Fibroblast of lung (primary cell): ENCODE data around the gene MED26. TPM values are rescaled to one million over a fixed set of nuclear protein-coding genes. Genes with fewer than 3 reads are reported as not detected.
A peak's percentile ranks its signal among the peaks of the same experiment; 100 is the strongest.

Source experiments
- DNase-seq, 2 donors: peaks; one replicate each; pipeline versions ENCODE4 v3.0.0 to v3.0.0-alpha.2; 2010; ENCODE audit warnings: low read depth in 2 of 2
- H2AFZ ChIP-seq: 2 replicates; pipeline ENCODE4 v1.5.1; 2012; ENCODE audit warnings: low read length, control low read depth, inconsistent platforms
- H3K27ac ChIP-seq: 2 replicates; pipeline ENCODE4 v1.5.1; 2011; ENCODE audit warnings: low read length, control low read depth; ENCODE audit not compliant: insufficient read depth
- H3K27me3 ChIP-seq: 2 replicates; pipeline ENCODE4 v1.5.1; 2011; ENCODE audit warnings: mild to moderate bottlenecking, low read length; ENCODE audit not compliant: control insufficient read depth, insufficient read depth
- H3K36me3 ChIP-seq: 2 replicates; pipeline ENCODE4 v1.5.1; 2011; ENCODE audit warnings: low read length; ENCODE audit not compliant: control insufficient read depth, insufficient read depth
- H3K4me1 ChIP-seq: 2 replicates; pipeline ENCODE4 v1.5.1; 2011; ENCODE audit warnings: low read length; ENCODE audit not compliant: control insufficient read depth, insufficient read depth; ENCODE audit errors: extremely low read depth
- H3K4me2 ChIP-seq: 2 replicates; pipeline ENCODE4 v1.5.1; 2011; ENCODE audit warnings: low read length, control low read depth; ENCODE audit not compliant: insufficient read depth; ENCODE audit errors: extremely low read depth
- H3K4me3 ChIP-seq, 4 experiments: fragments of 200-600 bp in 1 of 4; sonication (generic) in 1 of 4; replicated peaks in 1 of 4; 2 replicates each; pipeline ENCODE4 v1.5.1; 2011 to 2016; ENCODE audit warnings: low read length in 4 of 4, low read depth in 3 of 4, mild to moderate bottlenecking in 3 of 4, control low read depth in 2 of 4, inconsistent platforms in 1 of 4, mixed read lengths in 1 of 4; ENCODE audit not compliant: insufficient read depth in 1 of 4; ENCODE audit errors: control extremely low read depth in 1 of 4
- H3K79me2 ChIP-seq: 2 replicates; pipeline ENCODE4 v1.5.1; 2012; ENCODE audit warnings: mild to moderate bottlenecking, low read length, inconsistent platforms; ENCODE audit not compliant: control insufficient read depth, insufficient read depth
- H3K9ac ChIP-seq: 2 replicates; pipeline ENCODE4 v1.5.1; 2011; ENCODE audit warnings: mild to moderate bottlenecking, low read length, control low read depth; ENCODE audit not compliant: insufficient read depth
- H3K9me3 ChIP-seq: 2 replicates; pipeline ENCODE4 v1.5.1; 2012; ENCODE audit warnings: low read depth, low read length; ENCODE audit not compliant: control insufficient read depth, insufficient read depth
- H4K20me1 ChIP-seq: 2 replicates; pipeline ENCODE4 v1.5.1; 2011; ENCODE audit warnings: low read length; ENCODE audit not compliant: control insufficient read depth, insufficient read depth; ENCODE audit errors: extremely low read depth
- EZH2 ChIP-seq: IDR thresholded peaks from 2 replicates; pipeline ENCODE4 v1.5.1; 2012; ENCODE audit warnings: low read length, control low read depth, mild to moderate bottlenecking; ENCODE audit errors: missing control alignments
- polyA plus RNA-seq, 2 donors: library from polyadenylated mRNA; depleted of rRNA in 1 of 2; stranded (reverse) in 1 of 2; unstranded in 1 of 2; fragments of >200 nt; gene quantifications; 2 replicates each; pipeline ENCODE4 v1.2.1, GENCODE V29; 2011 to 2012; ENCODE audit warnings: missing spikeins in 1 of 2
- total RNA-seq: library from RNA; depleted of rRNA; stranded (reverse); fragments of >200 nt; gene quantifications from 2 replicates; pipeline ENCODE4 v1.2.1, GENCODE V29; 2014
- TF ChIP-seq, protein P1 (sequence below), 2 donors: IDR thresholded peaks in 1 of 2; conservative IDR thresholded peaks in 1 of 2; 1 replicate in 1 of 2; 2 replicates in 1 of 2; pipeline ENCODE4 v1.5.1; 2011 to 2012; ENCODE audit warnings: low read length in 2 of 2, control low read depth in 1 of 2, inconsistent platforms in 1 of 2, low read depth in 1 of 2, mild to moderate bottlenecking in 1 of 2

MED26 gene
- total and polyA plus RNA-seq, 2 donors (not counting 1 experiment from before 2014, with no cell fraction given) = 3.7 to 4.5 TPM

- Histone ChIP-seq H3K9me3 (no peaks in the 10 kb centered on the region), H2AFZ (no peak overlapping the region), H4K20me1 (no peaks in the 10 kb centered on the region), H3K4me1 (no peaks in the 10 kb centered on the region), H3K4me2 (no peak overlapping the region), H3K4me3 (no peak overlapping the region), H3K36me3 (peaks cover 44% of the 10 kb centered on the region), H3K9ac (no peak overlapping the region), H3K79me2 (peaks cover 4% of the 10 kb centered on the region), H3K27me3 (no peaks in the 10 kb centered on the region), H3K27ac (no peak overlapping the region)
- no peak for TF ChIP-seq EZH2
- TF ChIP-seq, protein P1, sequence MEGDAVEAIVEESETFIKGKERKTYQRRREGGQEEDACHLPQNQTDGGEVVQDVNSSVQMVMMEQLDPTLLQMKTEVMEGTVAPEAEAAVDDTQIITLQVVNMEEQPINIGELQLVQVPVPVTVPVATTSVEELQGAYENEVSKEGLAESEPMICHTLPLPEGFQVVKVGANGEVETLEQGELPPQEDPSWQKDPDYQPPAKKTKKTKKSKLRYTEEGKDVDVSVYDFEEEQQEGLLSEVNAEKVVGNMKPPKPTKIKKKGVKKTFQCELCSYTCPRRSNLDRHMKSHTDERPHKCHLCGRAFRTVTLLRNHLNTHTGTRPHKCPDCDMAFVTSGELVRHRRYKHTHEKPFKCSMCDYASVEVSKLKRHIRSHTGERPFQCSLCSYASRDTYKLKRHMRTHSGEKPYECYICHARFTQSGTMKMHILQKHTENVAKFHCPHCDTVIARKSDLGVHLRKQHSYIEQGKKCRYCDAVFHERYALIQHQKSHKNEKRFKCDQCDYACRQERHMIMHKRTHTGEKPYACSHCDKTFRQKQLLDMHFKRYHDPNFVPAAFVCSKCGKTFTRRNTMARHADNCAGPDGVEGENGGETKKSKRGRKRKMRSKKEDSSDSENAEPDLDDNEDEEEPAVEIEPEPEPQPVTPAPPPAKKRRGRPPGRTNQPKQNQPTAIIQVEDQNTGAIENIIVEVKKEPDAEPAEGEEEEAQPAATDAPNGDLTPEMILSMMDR (conservative IDR thresholded peaks at IDR 0.05 in 1 of 2, IDR thresholded peaks at IDR 0.05 in 1 of 2; ENCODE audit: low read depth in 1 of 2, low read length in 2 of 2) = no peak
- no peak for DNase-seq
These were observed 97.2 kb downstream of the MED26 start for GRCh38 chr19:16530540-16531379.

DNA sequence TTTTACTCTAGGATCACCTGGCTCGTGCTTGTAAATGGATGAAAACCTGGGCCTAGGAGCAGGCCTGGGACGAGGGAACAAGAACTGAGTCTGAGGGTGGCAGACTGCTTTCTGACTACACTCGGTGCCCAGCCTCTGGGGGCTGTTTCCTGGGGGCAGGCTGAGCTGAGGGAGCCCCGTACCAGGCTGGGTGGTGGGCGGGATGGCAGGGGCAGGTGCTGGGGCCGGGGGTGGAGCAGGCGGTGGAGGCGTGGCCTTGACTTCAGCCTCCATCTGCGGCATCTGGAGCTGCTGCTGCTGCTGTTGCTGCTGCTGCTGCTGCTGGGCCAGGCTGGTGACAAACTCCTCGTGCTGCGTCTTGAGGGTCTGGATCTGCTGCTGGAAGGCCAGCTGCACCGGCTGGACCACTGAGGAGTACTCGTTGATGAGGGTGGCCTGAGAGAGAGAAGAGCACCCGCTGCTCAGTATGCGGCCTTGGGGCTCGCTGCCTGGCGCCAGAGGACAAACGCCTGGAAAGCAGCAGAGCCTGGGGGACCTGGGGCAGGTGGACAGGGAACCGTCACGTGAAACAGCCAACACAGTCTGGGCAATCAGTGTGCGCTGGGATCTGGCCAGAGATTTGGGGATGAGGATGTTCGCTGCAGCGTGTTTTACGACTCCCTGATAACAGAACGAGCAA is 98.4 kb downstream of the MED26 start:
- Histone ChIP-seq H3K9me3 (no peaks in the 10 kb centered on the region), H3K4me2 (no peak overlapping the region), H3K79me2 (no peaks in the 10 kb centered on the region), H3K27ac (no peak overlapping the region), H3K4me3 (no peak overlapping the region), H2AFZ (no peak overlapping the region), H4K20me1 (no peaks in the 10 kb centered on the region), H3K27me3 (no peaks in the 10 kb centered on the region), H3K36me3 (peaks cover 46% of the 10 kb centered on the region), H3K4me1 (no peaks in the 10 kb centered on the region), H3K9ac (no peak overlapping the region)
- TF ChIP-seq, protein P1 (conservative IDR thresholded peaks at IDR 0.05 in 1 of 2, IDR thresholded peaks at IDR 0.05 in 1 of 2; ENCODE audit: low read depth in 1 of 2, low read length in 2 of 2) = no peak
- TF ChIP-seq EZH2 = no peak
- DNase-seq = no peak

DNA sequence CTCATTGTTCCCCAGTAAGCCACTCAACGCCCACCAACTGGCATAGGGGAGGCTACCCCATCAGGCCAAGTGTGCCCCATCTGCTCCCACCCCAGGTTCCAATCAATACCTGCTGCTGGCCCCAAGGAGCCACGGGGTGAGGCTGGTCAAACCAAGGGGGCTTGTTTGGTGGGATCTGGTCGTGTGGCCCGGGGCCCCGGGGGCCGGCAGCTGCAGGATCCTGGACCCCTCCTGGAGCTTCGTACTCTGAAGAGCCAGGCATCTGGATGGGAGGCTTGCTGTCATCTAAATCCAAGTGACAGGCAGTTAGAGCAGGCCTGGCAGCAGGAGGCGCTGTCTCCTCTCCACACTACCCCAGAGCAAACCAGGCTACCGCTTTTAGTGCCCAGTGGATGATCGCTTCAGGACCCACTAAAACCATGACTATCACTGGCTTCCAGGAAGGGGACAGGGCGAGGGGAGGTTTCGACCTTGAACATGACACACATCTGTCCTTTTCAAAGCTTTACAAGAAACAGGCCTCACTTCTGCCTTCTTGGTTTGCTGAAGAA is 100.0 kb downstream of the MED26 start:
- H3K79me2 ChIP-seq = no peaks in the 10 kb centered on the region
- no peak overlapping the region for H3K9ac ChIP-seq
- H3K4me3 ChIP-seq = no peak overlapping the region
- H3K27ac ChIP-seq = no peak overlapping the region
- peak in 1 of 2 donors; percentile 29 for DNase-seq
- no peak overlapping the region for H3K4me2 ChIP-seq
- no peaks in the 10 kb centered on the region for H3K27me3 ChIP-seq
- H3K4me1 ChIP-seq = no peaks in the 10 kb centered on the region
- peaks cover 45% of the 10 kb centered on the region for H3K36me3 ChIP-seq
- no peaks in the 10 kb centered on the region for H4K20me1 ChIP-seq
- TF ChIP-seq EZH2 = no peak
- TF ChIP-seq, protein P1 (conservative IDR thresholded peaks at IDR 0.05 in 1 of 2, IDR thresholded peaks at IDR 0.05 in 1 of 2; ENCODE audit: low read depth in 1 of 2, low read length in 2 of 2) = peak; percentile 16 to 64
- H3K9me3 ChIP-seq = no peaks in the 10 kb centered on the region
- H2AFZ ChIP-seq = no peak overlapping the region
